ENCODE data around the gene COX17.

Gene COX17

GRCh38 chr3:119624002-119624720, 53.0 kb downstream of the COX17 start:
- no peak for DNase-seq (ENCODE audit: low read depth in 2 of 2)

- no peak for DNase-seq (ENCODE audit: low read depth in 2 of 2)
Measured at GRCh38 chr3:119620899-119621298, 56.3 kb downstream of the COX17 start.

Data from stimulated activated CD8-positive, alpha-beta memory T cell treated with anti-CD3 and anti-CD28 coated beads, Interleukin-7, amount 100 ng/mL, for 4 hours (primary cell).